CD4-positive, alpha-beta T cell treated with Interleukin-6 for 4 hours (primary cell): Measurements from ENCODE around the gene YAE1.

Experiments
- DNase-seq: peaks from one replicate; pipeline ENCODE4 v3.0.0-alpha.2; 2020; ENCODE audit warnings: mixed read lengths

Gene YAE1

DNA sequence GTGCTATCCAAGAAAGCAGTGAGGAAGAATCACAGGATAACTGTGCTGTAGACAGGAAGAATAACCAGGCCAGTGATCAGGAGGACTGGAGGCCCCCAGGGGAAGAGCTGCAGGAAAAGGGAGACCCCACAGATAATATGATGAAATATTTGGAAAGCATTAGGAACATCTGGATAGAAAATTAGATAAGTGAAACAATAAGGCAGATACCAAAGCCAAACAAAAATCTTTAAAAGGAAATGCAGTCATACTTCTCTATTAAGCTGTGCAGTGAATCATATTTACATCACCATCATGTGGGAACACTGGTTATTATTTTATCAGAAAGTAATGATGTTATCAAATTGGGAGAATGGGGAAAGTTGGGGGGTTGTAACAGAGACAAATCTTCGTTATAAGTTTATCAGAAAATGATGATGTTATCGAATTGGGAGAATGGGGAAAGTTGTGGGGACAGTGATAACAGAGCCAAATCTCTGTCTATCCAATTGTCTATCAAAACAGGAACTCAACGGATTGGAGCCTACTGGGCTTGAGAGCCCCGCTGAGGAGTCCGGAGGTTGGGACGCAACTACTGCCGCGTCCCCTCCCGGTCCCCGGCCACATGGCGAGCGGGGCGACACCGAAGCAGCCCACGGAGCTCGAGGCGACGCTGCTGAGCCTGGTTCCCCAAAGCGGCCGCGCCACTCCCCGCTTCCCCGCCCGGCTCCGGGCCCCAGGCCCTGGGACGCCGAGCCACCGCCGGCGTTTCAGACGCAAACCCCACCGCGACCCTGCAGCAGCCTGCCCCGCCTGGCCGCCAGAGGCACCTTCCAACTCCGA lies 43.1 kb downstream of the YAE1 start:
- peak; percentile 41 for DNase-seq

DNA sequence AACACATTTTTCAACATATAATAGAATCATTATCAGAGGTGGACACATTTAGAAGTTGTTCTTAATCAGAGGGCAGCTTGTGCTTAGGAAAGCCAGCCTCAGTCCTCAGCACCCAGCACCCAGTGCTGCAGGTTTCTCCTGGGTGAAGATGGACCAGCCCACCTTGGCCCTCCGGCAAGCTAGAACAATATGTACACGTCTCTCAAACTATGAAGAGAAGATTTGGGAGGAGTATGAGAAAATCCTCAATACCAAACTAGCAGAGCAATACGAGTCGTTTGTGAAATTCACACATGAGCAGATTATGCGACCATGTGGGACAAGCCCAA lies 43.7 kb downstream of the YAE1 start:
- no peak for DNase-seq

DNA sequence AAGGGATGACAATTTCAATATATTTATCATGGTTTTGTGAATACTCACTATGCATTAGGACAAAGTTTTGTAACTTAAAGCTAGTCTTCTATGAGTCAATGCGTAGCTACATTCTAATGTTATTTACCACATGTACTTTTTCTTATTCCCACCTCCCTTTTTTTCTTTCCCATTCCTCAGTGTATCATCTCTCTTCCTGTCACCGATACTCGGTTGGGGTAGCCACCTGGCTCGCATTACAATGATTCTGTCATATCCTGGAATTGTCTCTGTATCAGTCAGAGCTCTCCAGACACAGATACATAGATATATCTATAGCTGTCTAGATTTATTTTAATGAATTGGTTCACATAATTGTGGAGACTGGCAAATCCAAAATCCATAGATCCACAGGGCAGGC lies 47.4 kb downstream of the YAE1 start:
- no peak for DNase-seq

GRCh38 chr7:39614299-39614698 lies 48.1 kb downstream of the YAE1 start:
- no peak for DNase-seq

- DNase-seq, result no peak
Measured at GRCh38 chr7:39615350-39615975, 49.3 kb downstream of the YAE1 start.

GRCh38 chr7:39616138-39616537 lies 49.9 kb downstream of the YAE1 start:
- no peak for DNase-seq

DNA sequence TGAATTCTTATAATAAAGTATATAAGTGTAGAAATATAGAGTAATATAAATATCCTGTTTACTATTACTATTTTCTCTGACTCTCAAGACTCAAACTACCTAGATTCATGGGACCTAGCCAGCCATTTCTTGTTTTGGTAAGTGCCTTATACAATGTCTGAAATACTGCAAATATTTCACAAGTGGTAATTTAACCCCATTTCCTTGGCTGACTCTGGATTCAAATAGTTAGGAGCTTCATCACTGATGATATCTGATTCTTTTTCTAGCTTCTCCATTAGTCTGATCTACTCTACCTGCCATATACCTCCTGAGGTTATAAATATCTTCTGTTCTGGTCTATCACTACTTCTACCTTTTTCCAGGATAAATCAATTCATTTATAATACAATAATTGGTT lies 50.8 kb downstream of the YAE1 start:
- no peak for DNase-seq

DNA sequence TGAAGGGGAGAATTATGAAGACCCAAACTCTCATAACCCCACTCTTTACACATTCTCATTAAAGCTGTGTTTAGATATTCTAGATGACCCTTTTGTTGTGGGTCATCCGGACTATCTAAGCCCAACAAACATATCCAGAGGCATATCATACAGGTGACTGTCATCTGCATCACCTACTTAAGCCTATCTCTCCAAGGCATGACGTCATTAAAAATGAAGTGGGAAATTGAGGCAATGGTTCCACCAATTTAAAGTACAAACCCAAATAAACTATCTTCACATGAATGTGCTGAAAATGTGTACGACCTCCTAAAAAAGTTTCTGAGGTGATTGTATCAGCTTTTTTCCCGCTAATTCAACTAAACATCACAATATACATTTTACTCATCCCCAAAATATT lies 52.7 kb downstream of the YAE1 start:
- no peak for DNase-seq

DNA sequence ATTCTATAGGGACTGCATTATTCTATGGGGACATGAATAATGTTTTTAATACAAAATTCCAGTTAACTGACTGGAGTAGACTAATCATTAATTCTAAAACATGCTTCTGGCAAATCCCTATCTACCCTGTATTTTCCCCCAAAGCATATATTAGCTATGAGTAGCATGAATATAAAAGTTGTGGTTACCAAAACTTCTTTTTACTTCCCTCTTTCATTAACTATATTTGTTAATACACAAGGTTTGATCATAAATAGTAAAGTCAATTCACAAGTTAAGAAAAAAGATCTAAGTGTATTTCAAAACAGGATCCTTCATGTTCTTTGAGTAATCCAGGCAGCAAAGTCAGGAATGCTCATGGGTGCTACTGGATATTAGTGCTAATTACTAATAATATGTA lies 54.3 kb downstream of the YAE1 start:
- DNase-seq, result no peak

- no peak for DNase-seq
Measured at GRCh38 chr7:39621261-39621660, 55.1 kb downstream of the YAE1 start.

- DNase-seq, result no peak
Measured at GRCh38 chr7:39621784-39622411, 55.7 kb downstream of the YAE1 start.
